ENCODE data around the gene RSBN1.
"Not testable (repeated sequence)": the region's sequence is repeated elsewhere in the genome, so short reads cannot be mapped to it uniquely, and the experiment has no call there.

Gene RSBN1

GRCh38 chr1:113811888-113812660 is at the start of gene RSBN1:
RSBN1 (minus strand) TSS chr1:113812476; CDS start chr1:113812412, 64 bp downstream.
- DNase-seq = peak; percentile 99

GRCh38 chr1:113861641-113862040 is 49.4 kb upstream of the RSBN1 start:
- no peak for DNase-seq

GRCh38 chr1:113860891-113861290 is 48.6 kb upstream of the RSBN1 start:
- no peak for DNase-seq

DNA sequence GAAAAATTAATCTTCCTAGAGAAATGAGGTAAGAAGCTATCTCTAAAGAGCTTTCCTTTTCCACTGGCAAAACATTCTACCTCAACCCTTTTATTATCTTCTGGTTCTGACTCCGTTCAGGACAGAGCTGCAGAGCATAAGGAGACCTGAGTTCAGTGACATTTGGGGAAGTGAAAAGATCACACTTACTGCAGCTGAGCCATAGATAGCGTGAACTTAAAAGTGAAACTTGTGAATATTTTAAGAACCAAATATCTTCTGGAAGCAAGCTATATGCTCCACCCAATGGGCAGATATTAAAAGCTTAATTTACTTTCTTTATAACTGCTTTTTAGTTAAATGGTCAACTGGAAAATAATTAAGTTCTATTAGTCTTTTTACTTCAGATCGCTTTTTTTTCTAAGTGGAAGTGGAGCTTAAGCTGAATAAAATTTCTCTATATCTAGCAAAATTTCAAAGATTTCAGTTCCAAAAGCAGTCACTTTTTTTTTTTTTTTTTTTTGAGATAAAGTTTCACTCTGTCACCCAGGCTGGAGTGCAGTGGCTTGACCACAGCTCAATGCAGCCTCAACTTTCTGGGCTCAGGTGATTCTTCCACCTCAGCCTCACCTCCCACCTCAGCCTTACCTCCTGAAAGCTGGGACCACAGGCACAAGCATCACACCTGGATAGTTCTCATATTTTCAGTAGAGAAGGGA is 47.4 kb upstream of the RSBN1 start:
- DNase-seq = no peak

DNA sequence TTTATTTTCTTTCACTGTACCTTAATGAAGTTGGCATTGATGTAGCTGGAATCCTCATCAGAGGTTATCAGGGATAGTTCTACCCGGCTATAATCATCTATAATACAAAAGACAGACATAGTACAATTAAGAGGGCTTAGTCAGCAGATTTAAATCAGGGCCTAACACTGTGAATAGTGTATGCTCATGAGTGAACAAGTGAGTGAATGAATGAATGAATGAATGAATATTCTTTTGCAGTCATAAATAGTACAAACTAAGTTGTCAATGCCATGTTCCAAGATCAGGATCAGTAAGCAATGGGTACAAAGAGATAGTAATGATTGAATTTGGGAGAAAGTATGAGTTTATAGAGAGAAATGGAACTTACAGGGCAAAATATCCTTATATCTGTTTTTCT is 46.7 kb upstream of the RSBN1 start:
- no peak for DNase-seq

- no peak for DNase-seq
Measured at GRCh38 chr1:113858418-113858817, 46.1 kb upstream of the RSBN1 start.

DNA sequence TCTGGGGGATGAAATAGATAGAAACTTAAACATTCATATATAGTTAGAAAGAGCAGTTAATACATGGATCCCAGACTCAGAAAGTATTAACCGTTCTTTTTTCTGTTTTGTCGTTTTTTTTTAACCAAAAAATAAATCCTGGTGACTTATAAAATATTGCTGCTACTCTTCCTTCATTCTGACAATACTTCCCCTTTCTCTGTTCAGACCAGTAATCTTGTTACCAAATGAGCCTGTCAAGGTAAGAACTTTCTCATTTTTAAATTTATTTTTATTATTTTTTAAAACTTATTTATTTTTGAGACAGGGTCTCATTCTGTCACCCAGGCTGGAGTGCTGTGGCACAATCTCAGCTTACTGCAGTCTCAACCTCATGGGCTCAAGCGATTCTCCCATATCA is 45.5 kb upstream of the RSBN1 start:
- DNase-seq = no peak

GRCh38 chr1:113856401-113856790 is 44.1 kb upstream of the RSBN1 start:
- no peak for DNase-seq

DNA sequence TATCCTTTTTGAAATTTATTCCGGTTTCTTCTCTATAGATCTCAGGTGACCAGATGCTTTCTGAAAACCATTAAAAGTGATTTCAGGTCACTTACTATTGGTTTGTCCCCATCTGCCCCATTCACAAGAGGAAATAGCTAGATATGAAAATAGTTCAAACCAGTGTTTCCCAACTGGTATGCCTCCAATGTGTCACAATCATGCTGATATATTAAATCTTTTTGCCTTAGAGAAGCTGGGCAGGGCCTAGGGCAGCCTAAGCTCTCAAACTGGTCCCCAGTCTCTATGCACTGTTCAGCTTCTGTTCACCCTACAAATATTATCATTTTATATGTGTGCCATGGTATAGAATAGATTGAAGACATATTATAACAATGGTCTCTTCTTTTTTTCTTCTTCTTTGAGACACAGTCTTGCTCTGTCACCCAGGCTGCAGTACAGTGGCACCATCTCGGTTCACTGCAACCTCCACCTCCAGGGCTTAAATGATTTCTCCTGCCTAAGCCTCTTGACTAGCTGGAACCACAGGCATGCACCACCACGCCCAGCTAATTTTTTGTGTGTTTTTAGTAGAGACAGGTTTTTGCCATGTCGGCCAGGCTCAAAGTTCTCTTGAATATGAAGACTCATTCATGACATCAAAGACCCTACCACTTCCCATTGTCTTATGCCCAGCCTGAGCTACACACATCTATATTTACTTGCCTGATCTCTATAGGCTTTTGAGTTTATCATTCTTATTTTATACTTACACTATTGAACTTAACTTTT is 43.5 kb upstream of the RSBN1 start:
- DNase-seq = no peak

GRCh38 chr1:113854234-113854633 is 42.0 kb upstream of the RSBN1 start:
- no peak for DNase-seq

DNA sequence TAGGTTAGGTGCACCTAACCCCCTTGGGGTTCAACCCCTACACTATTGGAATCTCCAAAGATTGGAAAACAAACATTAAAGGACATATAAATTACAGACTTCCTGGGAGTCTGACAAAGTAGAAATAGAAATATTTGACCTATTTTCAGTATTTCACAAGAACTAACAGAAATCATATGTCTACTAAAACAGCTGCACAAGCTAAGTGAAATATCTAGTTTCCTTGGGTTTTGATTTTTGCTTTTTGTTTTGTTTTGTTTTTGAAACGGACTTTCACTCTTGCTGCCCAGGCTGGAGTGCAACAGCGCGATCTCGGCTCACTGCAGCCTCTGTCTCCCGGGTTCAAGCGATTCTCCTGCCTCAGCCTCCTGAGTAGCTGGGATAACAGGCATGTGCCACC is 40.4 kb upstream of the RSBN1 start:
- not testable (repeated sequence) for DNase-seq

GRCh38 chr1:113850127-113850796 is 38.0 kb upstream of the RSBN1 start:
- no peak for DNase-seq

- no peak for DNase-seq
Measured at GRCh38 chr1:113849072-113849471, 36.8 kb upstream of the RSBN1 start.

GRCh38 chr1:113846391-113847035 is 34.2 kb upstream of the RSBN1 start:
- DNase-seq = no peak

DNA sequence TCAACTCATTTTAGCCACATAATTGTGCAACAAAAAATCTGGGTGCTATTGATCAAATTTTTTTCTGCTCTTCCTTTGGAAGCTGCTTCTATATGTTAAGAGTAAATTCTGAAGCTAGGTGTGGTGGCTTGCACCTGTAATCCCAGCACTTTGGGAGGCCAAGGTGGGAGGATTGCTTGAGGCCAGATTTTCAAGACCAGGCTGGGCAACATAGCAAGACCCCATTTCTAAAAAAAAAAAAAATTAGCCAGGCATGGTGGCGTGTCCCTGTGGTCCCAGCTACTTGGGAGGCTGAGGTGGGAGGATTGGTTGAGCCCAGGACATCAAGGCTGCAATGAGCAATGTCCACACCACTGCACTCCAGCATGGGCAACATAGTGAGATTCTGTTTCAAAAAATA is 24.3 kb upstream of the RSBN1 start:
- DNase-seq = no peak

GRCh38 chr1:113835686-113836290 is 23.5 kb upstream of the RSBN1 start:
- peak; percentile 85 for DNase-seq

GRCh38 chr1:113834716-113835115 is 22.4 kb upstream of the RSBN1 start:
- DNase-seq = no peak

DNA sequence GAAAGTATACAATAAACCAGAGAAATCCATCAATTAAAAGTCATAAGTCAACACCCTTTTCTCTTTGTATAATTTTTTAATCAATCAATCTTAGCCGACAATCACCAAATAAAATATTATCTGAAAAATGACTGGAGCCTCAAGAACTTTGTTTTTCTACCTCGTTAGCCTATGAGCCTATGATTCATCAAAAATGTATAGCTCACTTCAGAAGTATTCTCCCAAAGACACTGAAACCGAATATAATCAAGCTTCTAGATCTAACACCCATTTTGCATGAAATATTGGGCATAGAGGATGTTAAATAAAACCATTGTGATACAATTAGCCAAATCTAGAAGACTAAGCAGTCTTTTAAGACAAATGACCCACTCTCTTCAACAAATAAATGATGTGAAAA is 17.8 kb upstream of the RSBN1 start:
- DNase-seq = no peak

DNA sequence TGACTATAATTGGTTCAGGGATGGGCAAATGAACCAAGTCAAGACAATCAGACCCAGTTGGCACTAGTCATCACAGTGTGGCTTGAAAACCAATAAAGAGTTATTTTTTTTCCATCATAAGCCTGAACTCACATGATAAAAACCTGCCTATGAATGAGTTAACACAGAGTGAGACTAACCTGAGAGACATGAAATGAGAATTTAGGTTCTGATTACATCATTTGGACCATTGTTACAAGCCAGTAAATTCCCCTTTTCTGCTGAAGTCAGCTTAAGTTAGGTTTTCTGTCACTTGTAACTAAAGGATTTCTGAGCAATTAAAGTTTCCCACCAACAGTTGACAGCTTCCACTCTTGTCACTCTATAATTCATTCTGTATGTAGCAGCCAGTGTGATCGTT is 9.6 kb upstream of the RSBN1 start:
- DNase-seq = no peak

DNA sequence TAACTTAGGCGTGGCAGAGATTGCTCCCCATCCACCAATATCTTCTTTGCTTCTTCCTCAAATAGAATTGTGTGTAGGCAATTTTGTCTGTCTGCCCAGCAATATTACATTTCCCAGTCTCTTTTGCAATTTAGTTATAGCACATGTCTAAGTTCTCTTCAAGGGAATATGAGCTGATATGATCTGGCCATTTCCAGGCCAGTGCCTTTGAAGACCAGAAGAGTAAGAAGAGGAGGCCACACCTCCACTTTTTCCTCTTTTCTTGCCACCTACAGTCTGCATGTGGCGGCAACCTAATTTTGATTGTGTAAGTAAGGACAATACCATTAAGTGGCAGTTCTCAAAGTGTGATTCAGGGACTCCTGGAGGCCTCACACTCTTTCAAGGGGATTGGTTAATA is 6.3 kb upstream of the RSBN1 start:
- no peak for DNase-seq

- DNase-seq = no peak
Measured at GRCh38 chr1:113813218-113813617, 942 bp upstream of the RSBN1 start.

GRCh38 chr1:113812661-113813135 is 422 bp upstream of the RSBN1 start:
- DNase-seq = no peak

Measured in NCI-H1694 (cell line).